GM18868 (cell line): ENCODE measurements around the gene SPTLC1.
"Not testable (repeated sequence)": the region's sequence is repeated elsewhere in the genome, so short reads cannot be mapped to it uniquely, and the experiment has no call there.

Experiments
- ATAC-seq: cut with Tn5 transposase; IDR thresholded peaks from one replicate; pipeline ENCODE4 v1.9.1; 2021; ENCODE audit warnings: mild to moderate bottlenecking, moderate library complexity; ENCODE audit not compliant: unreplicated experiment

SPTLC1 gene

DNA sequence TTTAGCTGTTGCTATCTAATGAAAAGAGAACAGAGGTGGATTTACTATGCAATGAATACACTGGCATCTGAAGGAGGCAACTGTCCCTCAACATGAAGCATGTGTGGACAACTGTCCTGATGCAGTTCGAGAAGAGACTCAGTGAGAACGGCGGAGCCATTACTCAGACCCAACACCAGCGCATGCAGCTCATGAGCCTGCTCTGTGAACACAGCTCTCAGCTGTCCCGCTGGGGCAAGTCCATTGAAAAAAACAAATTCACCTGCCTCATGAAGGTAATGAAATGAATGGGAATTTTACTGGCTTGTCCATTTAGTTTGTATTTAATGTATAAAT, 78.8 kb downstream of the SPTLC1 start:
- no peak for ATAC-seq

GRCh38 chr9:92035687-92036410, 79.4 kb downstream of the SPTLC1 start:
- ATAC-seq: no peak

- ATAC-seq: no peak
Measured at GRCh38 chr9:92035146-92035545, 80.1 kb downstream of the SPTLC1 start.

DNA sequence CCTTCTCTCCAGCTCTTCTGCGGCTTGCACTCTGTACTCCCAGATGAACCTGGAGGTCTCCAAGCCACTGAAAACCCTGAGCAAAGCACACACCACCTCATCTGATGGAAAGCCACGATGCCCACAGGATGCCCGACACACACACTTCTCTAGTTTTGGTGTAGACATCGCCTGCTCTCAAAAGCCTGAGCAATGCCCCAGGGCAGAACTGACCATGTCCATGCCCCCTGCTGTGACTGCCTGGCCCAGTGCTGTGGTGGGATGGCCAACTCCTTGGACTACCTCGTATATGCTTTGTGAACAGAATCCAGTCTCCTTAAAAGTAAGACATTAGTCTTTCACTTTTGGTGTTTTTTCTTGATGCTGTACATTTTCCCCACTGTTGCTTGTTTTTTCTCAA, 81.2 kb downstream of the SPTLC1 start:
- no peak for ATAC-seq

- no peak for ATAC-seq
Measured at GRCh38 chr9:92033307-92033706, 81.9 kb downstream of the SPTLC1 start.

DNA sequence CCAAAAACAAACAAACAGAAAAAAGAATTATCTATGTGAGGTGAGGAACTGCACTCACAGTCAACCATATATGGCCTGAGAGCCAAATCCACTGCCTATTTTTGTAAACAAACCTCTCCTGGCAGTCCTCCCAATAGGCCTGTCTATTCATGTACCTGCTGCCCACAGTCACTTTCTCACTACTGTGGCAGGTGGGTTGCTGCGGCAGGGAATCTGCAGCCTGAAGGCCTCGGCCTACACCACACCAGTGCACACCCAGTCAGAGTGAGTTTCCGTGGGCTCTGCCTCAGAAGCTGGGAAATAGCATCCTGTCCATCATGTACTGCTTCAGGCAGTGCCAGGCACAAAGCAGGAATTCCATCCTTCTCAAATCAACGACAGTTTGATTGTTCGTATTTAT, 82.3 kb downstream of the SPTLC1 start:
- ATAC-seq: no peak

DNA sequence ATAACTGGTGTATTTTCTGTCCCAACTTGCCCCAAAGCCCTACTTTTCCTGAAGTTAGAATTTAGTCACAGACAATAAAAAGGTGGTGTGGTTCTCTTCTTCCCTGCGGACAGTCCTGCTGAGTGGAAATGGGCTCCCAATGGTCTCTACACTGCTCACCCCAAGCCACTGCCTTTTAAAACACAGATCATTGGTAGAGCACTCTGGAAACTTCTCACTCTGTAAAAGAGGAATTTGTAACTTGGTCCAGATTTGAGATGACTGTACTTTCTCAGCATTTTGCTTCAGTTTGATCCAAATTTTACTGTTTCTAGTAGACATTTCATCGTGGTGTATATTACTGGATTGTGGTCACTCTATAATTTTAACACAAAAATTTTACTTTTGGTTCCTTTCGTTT, 84.8 kb downstream of the SPTLC1 start:
- ATAC-seq: no peak

DNA sequence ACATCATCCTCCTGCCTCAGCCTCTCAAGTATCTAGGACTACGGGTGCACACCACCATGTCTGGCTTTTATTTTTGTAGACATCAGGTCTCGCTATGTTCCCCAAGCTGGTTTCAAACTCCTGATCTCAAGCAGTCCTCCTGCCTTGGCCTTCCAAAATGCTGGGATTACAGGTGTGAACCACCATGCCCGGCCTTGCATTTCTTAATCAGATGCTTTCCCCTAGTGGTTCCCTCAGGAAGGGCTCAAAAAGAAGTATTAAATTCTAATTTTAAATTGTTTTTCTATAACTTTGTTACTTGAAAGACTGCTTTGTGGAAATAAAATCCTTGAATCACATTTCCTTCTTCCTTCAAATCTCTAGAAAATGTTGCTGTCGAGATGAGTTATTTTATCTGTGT, 85.7 kb downstream of the SPTLC1 start:
- ATAC-seq: no peak

GRCh38 chr9:92026206-92027002, 88.8 kb downstream of the SPTLC1 start:
- no peak for ATAC-seq

DNA sequence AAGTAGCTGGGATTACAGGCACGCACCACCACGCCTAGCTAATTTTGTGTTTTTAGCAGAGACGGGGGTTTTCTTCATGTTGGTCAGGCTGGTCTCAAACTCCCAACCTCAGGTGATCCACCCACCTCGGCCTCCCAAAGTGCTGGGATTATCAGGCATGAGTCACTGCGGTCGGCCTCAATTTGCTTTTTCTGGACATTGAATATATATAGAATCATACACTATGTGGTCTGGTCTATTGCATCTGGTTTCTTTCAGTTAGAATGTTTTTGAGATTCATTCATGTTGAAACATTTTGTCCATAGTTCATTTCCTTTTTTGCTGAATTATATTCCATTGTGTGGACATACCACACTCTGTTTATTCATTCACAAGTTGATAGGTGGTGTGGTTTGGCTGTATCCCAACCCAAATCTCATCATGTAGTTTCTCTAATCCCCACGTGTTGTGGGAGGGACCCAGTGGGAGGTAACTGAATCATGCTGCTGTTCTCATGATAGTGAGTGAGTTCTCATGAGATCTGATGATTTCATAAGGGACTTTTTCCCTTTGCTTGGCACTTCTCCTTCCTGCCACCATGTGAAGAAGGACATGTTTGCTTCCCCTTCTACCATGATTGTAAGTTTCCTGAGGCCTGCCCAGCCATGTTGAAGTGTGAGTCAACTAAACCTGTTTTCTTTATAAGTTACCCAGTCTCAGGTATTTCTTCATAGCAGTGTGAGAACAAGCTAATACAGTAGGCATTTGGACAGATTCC, 93.2 kb downstream of the SPTLC1 start:
- ATAC-seq: not testable (repeated sequence)

- ATAC-seq: no peak
Measured at GRCh38 chr9:92019658-92020057, 95.6 kb downstream of the SPTLC1 start.

DNA sequence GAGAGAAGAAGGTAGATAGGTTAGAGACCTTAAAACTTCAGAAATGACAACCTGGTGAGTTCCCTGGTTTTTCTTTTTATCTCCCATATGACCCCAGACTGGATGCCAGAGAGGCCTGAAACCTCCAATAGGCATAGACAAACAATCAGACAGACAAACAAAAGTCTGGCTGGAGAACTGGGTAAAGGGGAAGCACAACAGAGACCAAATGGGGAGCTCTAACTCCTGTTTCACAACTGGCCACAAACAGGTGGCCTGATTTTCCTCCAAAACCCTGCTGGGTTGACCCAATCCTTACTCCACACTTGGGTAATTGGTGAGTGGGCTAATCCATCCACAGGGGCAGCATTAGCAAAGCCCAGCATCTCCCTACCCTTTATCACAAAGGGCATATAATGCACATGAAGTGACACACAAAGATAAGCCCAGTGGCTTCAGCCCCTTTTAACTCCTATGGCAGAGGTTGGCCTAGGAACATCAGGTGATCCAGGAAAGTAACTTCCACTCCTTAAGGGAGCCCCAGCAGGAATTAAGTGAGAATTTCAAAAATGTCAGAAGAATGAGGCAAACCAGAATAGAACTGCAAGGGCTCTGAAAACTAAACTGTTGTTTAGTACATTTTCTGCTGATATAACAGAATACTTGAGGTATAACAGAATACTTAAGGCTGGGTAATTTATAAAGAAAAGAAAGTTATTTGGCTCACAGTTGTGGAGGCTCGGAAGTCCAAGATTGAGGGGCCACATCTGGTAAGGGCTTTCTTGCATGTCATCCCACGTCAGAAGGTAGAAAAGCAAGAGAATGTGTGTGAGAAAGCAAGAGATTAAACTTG, 104.3 kb downstream of the SPTLC1 start:
- ATAC-seq: no peak

DNA sequence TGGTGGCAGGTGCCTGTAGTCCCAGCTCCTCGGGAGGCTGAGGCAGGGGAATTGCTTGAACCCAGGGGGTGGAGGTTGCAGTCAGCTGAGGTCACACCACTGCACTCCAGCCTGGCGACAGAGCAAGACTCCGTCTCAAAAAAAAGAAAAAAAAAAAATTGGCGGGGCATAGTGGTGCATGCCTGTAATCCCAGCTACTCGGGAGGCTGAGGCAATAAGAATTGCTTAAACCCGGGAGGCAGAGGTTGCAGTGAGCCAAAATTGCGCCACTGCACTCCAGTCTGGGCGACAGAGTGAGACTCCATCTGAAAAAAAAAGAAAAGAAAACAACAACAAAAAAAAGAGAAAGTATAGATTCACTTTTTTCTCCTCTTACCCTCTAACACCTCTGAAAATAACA, 105.0 kb downstream of the SPTLC1 start:
- ATAC-seq: not testable (repeated sequence)

GRCh38 chr9:92008041-92008440, 107.2 kb downstream of the SPTLC1 start:
- ATAC-seq: no peak

DNA sequence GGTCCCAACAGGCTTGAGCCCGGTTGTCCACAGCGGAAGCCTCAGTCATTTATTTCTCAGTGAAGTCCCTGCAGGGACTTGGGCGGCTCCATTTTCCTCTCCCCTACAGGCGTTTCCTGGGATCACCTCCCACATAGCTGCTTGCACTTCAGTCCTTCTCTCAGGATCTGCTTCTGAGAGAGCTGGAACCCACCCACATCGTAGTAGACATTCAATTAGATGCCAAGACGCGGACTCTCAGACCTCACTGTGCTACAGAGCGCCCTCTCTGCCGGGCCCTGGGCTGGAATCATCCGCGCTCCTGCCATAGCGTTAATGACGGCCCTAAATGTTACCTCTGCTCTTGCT, 111.2 kb downstream of the SPTLC1 start:
- no peak for ATAC-seq

GRCh38 chr9:92003308-92004044, 111.7 kb downstream of the SPTLC1 start:
- no peak for ATAC-seq

- ATAC-seq: not testable (repeated sequence)
Measured at GRCh38 chr9:92001948-92002347, 113.3 kb downstream of the SPTLC1 start.

DNA sequence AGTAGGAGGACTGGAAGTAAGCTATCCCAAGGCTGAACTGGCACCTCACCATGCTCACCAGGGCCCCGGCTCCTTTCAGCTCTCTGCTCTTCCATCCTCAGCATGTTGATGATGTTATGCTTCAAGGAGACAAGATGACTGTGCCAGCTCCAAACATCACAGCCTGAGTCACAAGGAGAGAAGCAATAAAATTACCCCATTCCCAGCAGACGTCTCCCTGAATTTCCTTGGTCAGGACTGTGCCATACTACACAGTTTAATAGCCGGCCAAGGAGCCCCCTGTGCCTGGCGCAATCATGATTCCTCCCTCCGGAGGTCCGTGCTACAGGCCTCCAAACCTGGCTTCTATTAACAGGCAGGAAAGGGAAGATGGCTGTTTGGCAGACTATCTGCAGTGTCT, 114.0 kb downstream of the SPTLC1 start:
- ATAC-seq: no peak

- no peak for ATAC-seq
Measured at GRCh38 chr9:91995000-91995655, 120.1 kb downstream of the SPTLC1 start.

- no peak for ATAC-seq
Measured at GRCh38 chr9:91994422-91994821, 120.8 kb downstream of the SPTLC1 start.
